C4-2B (cell line): ENCODE data around the gene EIF4E3.

Source experiments
- ZFX ChIP-seq: fragments of 450-650 bp; IDR thresholded peaks from 2 replicates; pipeline ENCODE4 v1.6.1; 2017
- TF ChIP-seq, protein P1 (sequence below): fragments of 450-650 bp; conservative IDR thresholded peaks from 2 replicates; pipeline ENCODE4 v1.5.1; 2017; ENCODE audit warnings: mild to moderate bottlenecking

DNA sequence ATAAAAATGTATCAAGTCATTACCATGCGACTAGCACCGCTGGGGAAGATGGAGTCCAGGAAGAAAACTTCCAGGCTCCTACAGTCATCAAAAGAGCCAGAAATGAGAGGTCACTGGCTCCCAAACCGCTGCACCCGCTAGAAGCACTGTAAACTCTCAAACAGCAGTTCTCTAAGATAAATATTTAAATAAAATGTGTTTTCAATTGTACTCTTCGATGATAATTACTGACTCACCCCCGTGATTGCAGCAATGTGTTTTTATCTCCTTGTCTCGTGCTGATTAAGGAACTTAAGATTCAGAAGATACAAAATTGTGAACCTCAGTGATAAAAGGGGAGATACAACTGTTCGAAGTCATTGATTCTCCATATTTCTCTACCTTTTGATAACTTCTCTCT lies 95.9 kb downstream of the EIF4E3 start:
- TF ChIP-seq, protein P1, sequence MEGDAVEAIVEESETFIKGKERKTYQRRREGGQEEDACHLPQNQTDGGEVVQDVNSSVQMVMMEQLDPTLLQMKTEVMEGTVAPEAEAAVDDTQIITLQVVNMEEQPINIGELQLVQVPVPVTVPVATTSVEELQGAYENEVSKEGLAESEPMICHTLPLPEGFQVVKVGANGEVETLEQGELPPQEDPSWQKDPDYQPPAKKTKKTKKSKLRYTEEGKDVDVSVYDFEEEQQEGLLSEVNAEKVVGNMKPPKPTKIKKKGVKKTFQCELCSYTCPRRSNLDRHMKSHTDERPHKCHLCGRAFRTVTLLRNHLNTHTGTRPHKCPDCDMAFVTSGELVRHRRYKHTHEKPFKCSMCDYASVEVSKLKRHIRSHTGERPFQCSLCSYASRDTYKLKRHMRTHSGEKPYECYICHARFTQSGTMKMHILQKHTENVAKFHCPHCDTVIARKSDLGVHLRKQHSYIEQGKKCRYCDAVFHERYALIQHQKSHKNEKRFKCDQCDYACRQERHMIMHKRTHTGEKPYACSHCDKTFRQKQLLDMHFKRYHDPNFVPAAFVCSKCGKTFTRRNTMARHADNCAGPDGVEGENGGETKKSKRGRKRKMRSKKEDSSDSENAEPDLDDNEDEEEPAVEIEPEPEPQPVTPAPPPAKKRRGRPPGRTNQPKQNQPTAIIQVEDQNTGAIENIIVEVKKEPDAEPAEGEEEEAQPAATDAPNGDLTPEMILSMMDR: no peak
- no peak for TF ChIP-seq ZFX
